ENCODE data around the gene TLR10.

- TF ChIP-seq CTCF (IDR thresholded peaks at IDR 0.05 in 4 of 5, conservative IDR thresholded peaks at IDR 0.05 in 1 of 5) (no peak), POLR2A (IDR thresholded peaks at IDR 0.05) (no peak)
Observed at GRCh38 chr4:38819569-38819968, 36.8 kb upstream of the TLR10 start.
